Measurements from ENCODE around the gene IL11RA. TPM values are rescaled to one million over a fixed set of nuclear protein-coding genes. Genes with fewer than 3 reads are reported as not detected.

IL11RA gene
- total and polyA plus RNA-seq, 2 of the 8 experiments (the other 6 are each of a cell fraction or from before 2014, with no cell fraction given): 5.5 to 9.1 TPM

GRCh38 chr9:34675869-34676268 lies 23.9 kb downstream of the IL11RA start:
- Histone ChIP-seq H3K9me3 (ENCODE audit: insufficient read depth in 2 of 2, low read depth in 1 of 2, low read length in 1 of 2) (no peaks in the 10 kb centered on the region), H3K23ac (ENCODE audit: insufficient read length) (no peak overlapping the region), H3K36me3 (ENCODE audit: control insufficient read depth in 2 of 4, insufficient read depth in 4 of 4, low read length in 3 of 4) (no peaks in the 10 kb centered on the region), H3K56ac (replicated peaks; ENCODE audit: insufficient read length, low read depth, low read length) (no peak overlapping the region), H3K27ac (ENCODE audit: low read depth, low read length) (no peak overlapping the region), H3K79me1 (ENCODE audit: low read depth, low read length) (no peaks in the 10 kb centered on the region), H3K4me3 (ENCODE audit: extremely low read depth in 1 of 4, insufficient read depth in 2 of 4, low read depth in 3 of 4, low read length in 4 of 4) (no peak overlapping the region), H4K91ac (replicated peaks; ENCODE audit: insufficient read length, low read length) (no peak overlapping the region), H3K27me3 (replicated peaks in 1 of 4; ENCODE audit: control insufficient read depth in 3 of 4, extremely low read depth in 1 of 4, insufficient read depth in 3 of 4, low read length in 3 of 4) (no peaks in the 10 kb centered on the region), H3K9ac (replicated peaks in 1 of 4; ENCODE audit: extremely low read depth in 1 of 4, low read depth in 3 of 4, low read length in 3 of 4) (no peak overlapping the region), H2BK120ac (replicated peaks; ENCODE audit: low read depth, low read length) (no peak overlapping the region), H3K23me2 (ENCODE audit: low read depth, low read length) (no peaks in the 10 kb centered on the region; the same call in 1 of the 2 replicates), H4K5ac (ENCODE audit: insufficient read length, low read depth, low read length) (no peak overlapping the region), H2BK12ac (ENCODE audit: low read depth, low read length) (no peak overlapping the region), H3K4me2 (ENCODE audit: insufficient read depth in 1 of 2, low read depth in 2 of 2, low read length in 2 of 2) (no peak overlapping the region), H2AK5ac (ENCODE audit: low read depth, low read length) (no peak overlapping the region), H3K4ac (replicated peaks; ENCODE audit: insufficient read length, low read depth, low read length) (no peak overlapping the region), H4K20me1 (replicated peaks in 1 of 2; ENCODE audit: control insufficient read depth in 1 of 2, insufficient read depth in 2 of 2, low read length in 2 of 2) (peaks cover 0 to 4% of the 10 kb centered on the region in 2 experiments), H2BK20ac (ENCODE audit: low read length) (no peak overlapping the region), H3K79me2 (ENCODE audit: control insufficient read depth in 1 of 2, insufficient read depth in 2 of 2, low read length in 2 of 2) (no peaks in the 10 kb centered on the region), H2BK15ac (ENCODE audit: low read length) (no peak overlapping the region), H3K4me1 (replicated peaks in 1 of 4; ENCODE audit: control insufficient read depth in 3 of 4, insufficient read depth in 4 of 4, low read length in 3 of 4) (0 out of 7 replicates have a peak, but pooled peaks cover 0 to 2% (median under 1%) of the 10 kb centered on the region in 4 experiments), H2BK5ac (ENCODE audit: low read depth, low read length) (no peak overlapping the region), H2AFZ (ENCODE audit: low read length) (no peak overlapping the region), H3K18ac (ENCODE audit: extremely low read depth, low read length) (no peak overlapping the region), H3K14ac (ENCODE audit: insufficient read length) (no peak overlapping the region), H4K8ac (ENCODE audit: extremely low read depth, insufficient read depth, low read length) (no peak overlapping the region)
- ChIA-PET POLR2A (ENCODE audit: partially characterized antibody) (interaction anchor here (1.1 kb wide), 1 partner anchor 11 kb away, joined by 6 read pairs; no protein-coding TSS in a partner anchor), CTCF (ENCODE audit: partially characterized antibody) (interaction anchor here (0.8 to 5.0 kb wide), 31 partner anchors 8 to 314 kb away, joined by 3 to 108 read pairs (median 5); partner anchors contain the start of genes CCL19, CCL21, CCL27 and DNAJB5)
- FAIRE-seq (no peak), DNase-seq (ENCODE audit: low read depth in 1 of 2, low spot score in 2 of 2) (no peak)
- TF ChIP-seq SP2 (IDR thresholded peaks at IDR 0.05; ENCODE audit: low read length) (no peak), SRF (IDR thresholded peaks at IDR 0.05; ENCODE audit: low read depth, low read length) (no peak), JUND (IDR thresholded peaks at IDR 0.05; ENCODE audit: low read length) (no peak), SIRT6 (IDR thresholded peaks at IDR 0.05; ENCODE audit: low read length) (no peak), EZH2 (IDR thresholded peaks at IDR 0.05; ENCODE audit: low read depth, low read length, severe bottlenecking) (no peak), NRF1 (IDR thresholded peaks at IDR 0.05; ENCODE audit: low read depth, low read length) (no peak)
- WGBS, 2 experiments (ENCODE audit: extremely low coverage in 1 of 2, insufficient coverage in 1 of 2, insufficient read length in 1 of 2, insufficient replicate concordance in 2 of 2, low coverage in 1 of 2, low lambda C conversion rate in 2 of 2, missing lambda C conversion rate in 1 of 2): 85% methylated on average over 2 of the region's 2 CpGs; no CpG with 5 or more reads in 1 of the 2 experiments

Data from H1 (cell line).